Loucy (cell line): Measurements from ENCODE around the gene TMEM135.

Source experiments
- CTCF ChIP-seq: fragments of 200-600 bp; sonication (generic); conservative IDR thresholded peaks from 2 replicates; pipeline ENCODE4 v1.5.1; 2014; ENCODE audit warnings: mild to moderate bottlenecking, antibody characterized with exemption, low read length
- EZH2phosphoT487 ChIP-seq: fragments of 200-600 bp; IDR thresholded peaks from 2 replicates; pipeline ENCODE4 v1.6.1; 2018; ENCODE audit warnings: antibody characterized with exemption, mild to moderate bottlenecking, moderate library complexity, borderline replicate concordance

- TF ChIP-seq CTCF = no peak
- no peak for TF ChIP-seq EZH2phosphoT487
Measured at GRCh38 chr11:87280143-87280542, 242.4 kb downstream of the TMEM135 start.
